Measurements from ENCODE around the gene NME4.
"Not testable (repeated sequence)": the region's sequence is repeated elsewhere in the genome, so short reads cannot be mapped to it uniquely, and the experiment has no call there.

The NME4 gene

DNA sequence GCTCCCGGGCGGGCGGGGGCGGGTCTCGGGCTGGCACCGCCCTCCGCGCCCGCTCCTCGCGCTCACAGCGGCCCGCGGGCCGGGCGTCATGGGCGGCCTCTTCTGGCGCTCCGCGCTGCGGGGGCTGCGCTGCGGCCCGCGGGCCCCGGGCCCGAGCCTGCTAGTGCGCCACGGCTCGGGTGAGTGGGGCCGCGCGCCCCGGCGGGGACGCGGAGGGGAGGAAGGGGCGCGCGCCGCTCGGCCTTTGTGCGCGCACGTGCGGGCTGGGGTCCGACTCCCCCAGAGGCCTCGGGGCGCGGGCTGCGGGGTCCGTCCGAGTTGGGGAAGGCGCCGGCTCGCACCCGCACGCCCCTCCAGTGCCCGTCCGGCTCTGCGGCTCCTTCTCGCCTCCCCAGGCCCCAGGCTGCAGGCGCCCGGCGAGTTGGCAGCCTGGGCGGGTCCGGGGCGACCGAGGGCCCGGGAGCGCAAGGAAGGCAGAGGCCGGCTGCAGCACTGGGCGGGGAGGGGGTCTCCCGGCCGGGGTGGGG lies at the start of gene NME4:
Gene NME4 (plus strand): TSS at position 65 of the 527 bp plus-strand sequence. CDS start 24 bp downstream, at position 89.
- no peak for DNase-seq (ENCODE audit: low read depth in 2 of 3, low spot score in 1 of 3)

DNA sequence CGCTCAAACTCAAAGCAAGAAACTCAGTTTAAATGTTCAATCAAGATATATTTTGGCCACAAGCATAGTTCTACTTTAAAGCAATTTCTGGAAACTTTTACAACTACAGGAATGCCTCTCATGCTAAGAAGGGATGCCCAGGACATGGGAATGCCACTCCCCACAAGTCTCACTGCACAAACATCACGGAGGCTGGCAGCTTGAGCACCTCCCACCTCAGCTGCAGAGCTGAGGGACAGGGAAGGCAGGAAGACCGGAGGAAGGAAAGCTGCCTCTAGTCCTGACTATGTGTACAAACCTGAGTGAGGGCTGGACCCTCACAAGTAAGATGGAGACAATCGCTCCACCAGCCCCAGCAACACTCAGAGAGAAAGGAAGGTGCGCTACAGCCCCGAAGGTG lies 49.8 kb upstream of the NME4 start:
- DNase-seq (ENCODE audit: low read depth in 2 of 3, low spot score in 1 of 3) = no peak

DNA sequence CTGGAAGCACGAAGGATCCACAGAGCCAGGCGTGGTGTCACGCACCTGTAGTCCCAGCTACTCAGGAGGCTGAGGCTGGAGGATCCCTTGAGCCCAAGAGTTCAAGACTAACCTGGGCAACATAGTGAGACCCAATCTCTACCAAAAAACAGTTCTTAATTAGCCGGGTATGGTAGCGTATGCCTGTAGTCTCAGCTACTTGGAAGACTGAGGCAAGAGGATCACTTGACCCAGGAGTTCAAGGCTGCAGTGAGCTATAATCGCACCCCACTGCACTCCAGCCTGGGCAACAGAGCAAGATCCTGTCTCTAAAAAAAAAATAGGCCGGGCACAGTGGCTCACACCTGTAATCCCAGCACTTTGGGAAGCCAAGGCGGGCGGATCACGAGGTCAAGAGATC lies 48.5 kb upstream of the NME4 start:
- not testable (repeated sequence) for DNase-seq (ENCODE audit: low read depth in 2 of 3, low spot score in 1 of 3)

DNA sequence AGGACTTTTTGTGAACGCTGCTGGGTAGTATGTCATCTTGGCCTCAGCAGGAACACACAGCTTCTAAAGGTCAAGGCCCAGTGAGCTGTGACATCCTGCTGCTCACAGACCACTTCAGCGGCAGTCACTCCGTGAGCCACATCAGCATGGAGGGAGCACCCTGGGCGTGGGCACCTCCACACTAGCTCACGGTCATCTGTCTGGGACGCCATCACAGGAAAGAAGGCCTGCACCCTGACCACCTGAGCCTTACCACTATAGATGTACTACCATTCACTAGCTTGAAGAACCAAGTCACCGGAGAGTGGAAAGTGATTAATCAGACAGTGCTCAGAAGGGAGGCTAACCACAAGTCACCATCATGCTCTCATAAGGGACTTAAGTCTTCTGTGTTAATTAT lies 47.8 kb upstream of the NME4 start:
- DNase-seq (ENCODE audit: low read depth in 2 of 3, low spot score in 1 of 3) = no peak

DNA sequence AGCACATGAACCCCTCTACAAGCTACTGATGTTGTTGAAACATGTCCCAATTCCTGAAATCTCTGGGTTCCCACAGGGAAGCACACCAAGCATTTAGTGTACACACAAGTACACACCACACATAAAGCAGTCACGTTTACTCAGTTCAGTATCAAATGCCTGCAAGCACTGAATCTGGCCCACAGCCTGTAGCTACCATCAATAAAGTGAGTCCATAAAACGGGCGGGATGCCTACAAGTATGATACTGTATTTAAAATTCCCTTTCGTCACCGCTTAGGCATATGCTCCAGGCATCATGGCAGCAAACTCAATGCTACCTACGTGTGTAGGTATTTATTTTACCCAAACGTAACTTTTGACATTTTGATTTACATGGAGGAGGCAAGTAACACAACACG lies 46.8 kb upstream of the NME4 start:
- no peak for DNase-seq (ENCODE audit: low read depth in 2 of 3, low spot score in 1 of 3)

DNA sequence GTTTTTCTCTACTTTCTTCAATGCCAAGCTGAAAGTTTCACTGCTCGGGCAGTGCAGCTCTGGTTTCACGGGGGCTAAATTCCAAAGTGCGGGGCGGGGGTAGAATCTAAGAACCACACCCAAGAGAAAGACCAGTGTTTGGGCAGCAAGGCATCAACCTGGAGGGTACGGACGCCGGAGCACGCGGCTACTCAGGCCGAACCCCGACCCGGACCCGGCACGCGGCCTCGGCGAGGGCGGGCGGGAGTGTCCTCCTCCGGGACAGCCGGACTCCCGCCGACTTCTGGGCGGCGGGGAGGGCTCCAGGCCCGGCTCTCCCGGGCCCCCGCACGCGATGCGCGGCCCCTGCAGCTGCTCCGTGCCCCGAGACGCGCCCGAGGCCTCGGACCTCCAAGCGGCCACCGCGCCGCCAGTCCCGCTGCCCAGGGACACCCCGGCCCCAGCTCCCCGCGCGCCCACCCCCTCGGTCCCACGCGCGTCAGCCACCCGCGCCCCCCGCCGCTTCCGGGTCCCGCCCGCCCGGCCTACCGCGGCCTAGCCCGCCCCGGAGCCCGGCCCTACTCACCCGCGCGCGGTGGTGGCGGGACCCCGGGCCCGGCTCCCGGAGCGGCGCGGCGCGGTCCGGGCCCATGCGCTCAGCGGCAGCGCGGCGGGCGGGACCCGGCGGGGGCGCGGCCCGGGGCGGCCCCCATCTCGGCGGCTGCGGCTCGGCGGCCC lies 45.0 kb upstream of the NME4 start:
- no peak for DNase-seq (ENCODE audit: low read depth in 2 of 3, low spot score in 1 of 3)

DNA sequence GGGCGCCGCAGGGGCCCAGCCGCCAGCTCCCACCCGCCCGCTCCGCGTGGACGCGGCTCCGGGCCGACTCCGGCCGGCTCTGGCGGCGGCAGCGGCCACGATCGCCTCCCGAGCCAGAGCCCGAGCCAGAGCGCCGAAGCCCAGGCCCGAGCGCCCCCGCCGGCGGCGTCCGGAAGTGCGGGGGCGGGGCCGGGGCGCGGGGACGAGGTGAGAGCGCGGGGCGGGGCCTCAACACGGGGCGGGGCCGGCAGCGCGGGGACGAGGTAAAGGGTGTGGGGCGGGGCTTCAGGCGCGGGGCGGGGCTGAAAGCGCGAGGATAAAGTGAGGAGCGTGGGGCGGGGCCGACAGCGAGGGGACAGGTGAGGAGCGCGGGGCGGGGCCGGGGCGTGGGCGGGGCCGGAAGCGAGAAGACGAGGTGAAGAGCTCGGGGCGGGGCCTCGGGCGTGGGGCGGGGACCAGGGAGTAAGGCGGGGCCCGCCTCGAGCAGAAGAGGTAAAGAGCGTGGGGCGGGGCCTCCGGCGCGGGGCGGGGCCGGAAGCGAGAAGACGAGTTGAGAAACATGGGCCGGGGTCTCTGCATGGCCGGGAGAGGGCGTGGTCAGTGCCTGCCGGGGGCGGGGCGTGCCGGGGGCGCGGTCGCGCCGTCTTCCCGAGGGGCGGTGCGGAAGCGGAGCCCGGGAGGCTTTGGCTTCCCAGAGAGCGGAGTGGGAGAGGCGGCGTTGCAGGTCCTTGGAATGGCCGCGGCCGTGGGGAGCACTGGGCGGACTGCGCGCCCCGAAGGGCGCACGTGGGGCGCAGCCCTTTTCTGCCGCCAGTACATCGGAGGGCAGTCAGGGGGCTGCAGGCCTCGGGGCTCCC lies 44.2 kb upstream of the NME4 start, which contains the start of gene AXIN1:
Gene AXIN1 (minus strand): TSS at position 177 of the 857 bp plus-strand sequence. CDS start 5,698 bp downstream, outside the sequence.
- DNase-seq (ENCODE audit: low read depth in 2 of 3, low spot score in 1 of 3) = peak; percentile 100

DNA sequence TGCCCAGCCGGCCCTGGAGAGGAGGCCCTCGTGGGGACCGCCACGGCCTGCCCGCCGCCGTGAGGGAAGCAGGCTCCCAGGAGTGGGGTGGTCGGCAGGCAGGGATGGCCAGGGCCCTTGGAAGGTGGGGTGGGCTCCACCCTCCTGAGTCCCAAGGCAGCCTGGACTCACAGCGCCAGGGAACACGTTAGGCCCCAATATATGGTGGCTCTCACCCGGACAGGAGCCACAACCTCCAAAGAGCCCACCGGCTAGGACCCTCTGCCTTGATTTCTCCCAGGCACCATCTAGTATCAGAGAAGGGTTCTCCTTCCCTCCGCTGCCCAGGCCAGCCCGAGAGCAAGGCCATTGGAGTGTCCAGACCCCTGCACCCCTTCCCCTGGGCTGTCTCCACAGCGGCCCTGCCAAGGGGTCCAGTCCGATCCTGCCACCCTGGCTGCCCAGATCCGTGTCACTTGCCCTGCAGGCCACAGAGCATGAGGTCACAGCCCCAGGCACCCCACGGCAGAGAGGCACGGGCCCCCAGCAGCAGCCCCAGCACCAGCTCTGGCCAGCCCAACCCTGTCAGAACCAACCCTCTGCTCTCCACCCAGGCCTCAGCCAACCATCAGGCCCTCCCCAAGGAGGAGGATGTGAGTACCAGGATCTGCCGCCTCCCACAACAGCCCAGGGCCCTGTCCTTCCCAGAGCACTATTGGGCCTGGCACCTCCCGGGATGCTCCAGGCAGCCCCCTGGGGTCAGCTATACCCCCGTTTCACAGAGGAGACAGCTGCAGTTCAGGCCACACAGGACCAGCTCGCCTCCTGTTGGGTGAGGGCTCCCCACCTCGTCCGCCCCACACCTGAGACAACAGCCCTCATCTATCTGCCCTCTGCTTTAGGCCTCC lies 43.4 kb upstream of the NME4 start:
- DNase-seq (ENCODE audit: low read depth in 2 of 3, low spot score in 1 of 3) = no peak

DNA sequence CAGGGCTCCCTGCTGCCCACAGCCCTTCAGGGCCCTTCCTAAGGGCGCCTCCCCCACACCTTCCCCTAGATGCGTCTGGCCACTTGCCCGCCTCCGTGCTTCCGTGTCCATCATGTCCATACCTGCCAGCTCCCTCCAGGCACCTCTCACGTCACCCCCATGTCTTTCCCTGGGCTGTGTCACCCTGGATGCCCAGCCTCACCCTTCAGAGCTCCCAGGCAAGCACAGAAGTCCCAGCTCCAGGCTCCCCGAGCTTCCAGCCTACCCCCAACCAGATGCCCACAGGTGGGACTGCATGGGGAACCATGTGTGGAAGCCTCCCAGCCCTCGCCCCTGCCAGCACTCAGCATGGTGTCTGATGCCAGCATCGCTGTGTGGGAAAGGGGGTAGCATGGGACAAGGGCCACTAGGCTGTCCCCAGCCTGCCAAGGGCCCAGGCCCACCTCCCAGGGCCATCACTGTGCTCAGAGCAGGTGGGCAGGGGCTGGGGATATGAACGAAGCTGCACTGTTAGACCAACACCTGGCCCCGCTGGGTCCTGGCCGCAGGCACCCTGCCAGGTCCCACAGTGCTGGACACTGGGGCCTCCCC lies 42.6 kb upstream of the NME4 start:
- DNase-seq (ENCODE audit: low read depth in 2 of 3, low spot score in 1 of 3) = no peak

DNA sequence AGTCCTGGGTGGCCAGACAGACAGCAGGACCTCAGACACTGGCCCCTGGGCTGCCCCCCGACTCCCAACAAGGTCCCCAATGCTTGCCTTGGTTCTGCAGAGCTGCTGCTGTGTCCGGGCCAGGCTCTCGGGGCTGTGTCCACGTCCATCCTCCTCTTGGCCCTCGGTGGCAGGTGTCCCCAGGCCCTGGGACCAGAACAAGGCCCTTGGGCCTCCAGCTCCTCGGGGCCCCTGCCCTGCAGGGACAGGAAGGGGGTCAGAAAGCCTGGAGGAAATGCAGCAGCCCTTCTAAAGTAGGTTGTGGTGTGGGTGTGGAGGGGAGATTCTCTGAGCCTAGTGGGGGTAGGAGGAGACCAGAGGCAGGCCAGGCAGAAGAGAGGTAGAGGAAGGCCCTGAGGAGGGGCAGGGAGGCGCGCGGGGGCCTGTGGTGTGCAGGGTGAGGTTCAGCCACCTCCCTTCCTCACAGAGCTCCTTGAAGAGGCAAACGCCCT lies 42.0 kb upstream of the NME4 start:
- no peak for DNase-seq (ENCODE audit: low read depth in 2 of 3, low spot score in 1 of 3)

DNA sequence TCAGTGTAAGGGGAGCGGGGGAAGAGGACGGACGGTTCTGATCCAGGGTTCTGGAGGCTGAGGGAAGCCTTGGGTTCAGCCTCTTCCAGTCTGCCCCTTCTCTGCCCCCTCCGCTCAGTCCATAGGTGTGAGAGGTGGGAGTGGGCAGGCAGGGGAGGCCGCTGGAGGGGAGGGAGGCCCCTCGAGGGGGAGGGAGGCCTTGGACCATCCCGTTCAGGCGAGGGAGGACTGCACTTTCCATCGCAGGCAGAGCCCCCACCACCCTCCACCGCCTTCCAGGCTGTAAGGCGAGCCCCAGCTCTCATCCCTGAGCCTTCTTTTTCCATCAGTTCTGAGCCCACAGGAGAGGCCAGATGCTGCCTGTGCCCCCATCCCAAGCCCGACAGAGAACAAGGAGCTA lies 40.3 kb upstream of the NME4 start:
- DNase-seq (ENCODE audit: low read depth in 2 of 3, low spot score in 1 of 3) = no peak

DNA sequence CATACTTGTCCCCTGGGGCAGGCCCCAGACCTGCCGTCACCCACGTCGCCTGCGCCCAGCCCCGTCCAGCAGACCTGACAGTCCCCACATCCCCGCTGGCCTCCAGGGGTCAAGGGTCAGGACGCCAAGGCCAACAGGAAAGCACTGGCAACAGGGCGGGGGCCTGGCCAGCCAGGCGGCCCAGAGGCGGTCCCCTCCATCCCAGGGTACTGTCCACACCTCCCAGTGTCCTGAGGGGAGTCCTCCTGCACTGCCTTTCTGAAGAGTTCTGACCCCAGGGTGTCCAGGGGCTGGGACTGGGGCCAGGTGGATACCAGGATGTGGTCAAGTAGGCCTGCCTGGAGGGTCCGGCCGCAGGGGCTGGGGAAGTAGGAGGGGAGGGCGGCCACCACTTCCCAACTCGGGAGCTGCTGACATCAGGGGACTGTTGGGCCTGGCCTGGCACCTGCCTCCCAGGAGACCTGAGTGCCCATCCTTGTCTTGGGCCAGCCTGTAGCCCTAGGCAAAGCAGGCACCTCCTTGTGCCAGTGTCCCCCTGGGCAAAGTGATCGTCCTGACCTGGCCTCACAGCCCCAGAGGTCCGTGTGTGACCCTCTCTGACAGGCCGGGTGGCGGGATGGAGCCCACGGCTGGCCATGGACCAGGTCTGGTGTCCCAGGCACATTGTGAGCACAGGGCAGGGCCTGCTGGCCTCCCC lies 37.8 kb upstream of the NME4 start:
- no peak for DNase-seq (ENCODE audit: low read depth in 2 of 3, low spot score in 1 of 3)

DNA sequence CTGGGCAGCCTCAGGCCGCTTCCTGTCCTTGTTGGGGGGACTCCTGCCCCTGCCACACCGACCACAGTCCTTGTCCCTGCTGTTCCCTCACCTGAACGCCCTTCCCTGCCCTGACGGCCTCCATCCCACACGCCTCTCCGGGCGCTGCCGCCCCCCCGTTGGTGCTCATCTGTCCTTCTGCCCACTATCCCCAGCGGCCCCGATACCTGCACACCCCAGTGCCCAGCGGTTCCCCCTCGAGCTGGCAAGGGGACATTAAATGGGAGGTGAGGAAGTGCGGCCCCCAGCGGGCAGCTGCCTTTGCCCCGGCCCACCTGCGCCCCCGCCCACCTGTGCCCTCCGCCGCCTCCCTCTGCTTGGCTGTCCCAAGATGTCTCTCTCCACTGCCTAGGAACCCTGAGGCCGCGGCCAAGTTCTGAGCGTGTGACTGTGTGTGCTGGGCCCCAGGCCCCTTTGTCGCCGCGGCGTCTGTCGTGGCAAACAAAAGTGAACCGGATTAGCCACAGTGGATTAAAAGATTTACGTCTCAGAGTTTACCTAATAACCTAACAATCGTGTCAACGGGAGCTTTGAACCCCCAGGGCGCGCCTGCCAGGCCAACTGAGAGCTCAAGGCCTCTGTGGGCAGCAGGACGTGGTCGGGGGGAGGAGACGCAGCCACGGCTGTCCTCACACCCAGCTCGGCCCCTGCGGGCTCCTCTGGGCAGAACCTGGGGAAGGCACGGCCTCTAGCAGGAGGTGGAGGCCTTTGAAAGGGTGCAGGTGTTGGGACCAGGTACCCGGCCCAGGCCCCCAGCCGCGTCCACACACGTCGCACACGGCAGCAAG lies 36.9 kb upstream of the NME4 start:
- DNase-seq (ENCODE audit: low read depth in 2 of 3, low spot score in 1 of 3) = no peak

DNA sequence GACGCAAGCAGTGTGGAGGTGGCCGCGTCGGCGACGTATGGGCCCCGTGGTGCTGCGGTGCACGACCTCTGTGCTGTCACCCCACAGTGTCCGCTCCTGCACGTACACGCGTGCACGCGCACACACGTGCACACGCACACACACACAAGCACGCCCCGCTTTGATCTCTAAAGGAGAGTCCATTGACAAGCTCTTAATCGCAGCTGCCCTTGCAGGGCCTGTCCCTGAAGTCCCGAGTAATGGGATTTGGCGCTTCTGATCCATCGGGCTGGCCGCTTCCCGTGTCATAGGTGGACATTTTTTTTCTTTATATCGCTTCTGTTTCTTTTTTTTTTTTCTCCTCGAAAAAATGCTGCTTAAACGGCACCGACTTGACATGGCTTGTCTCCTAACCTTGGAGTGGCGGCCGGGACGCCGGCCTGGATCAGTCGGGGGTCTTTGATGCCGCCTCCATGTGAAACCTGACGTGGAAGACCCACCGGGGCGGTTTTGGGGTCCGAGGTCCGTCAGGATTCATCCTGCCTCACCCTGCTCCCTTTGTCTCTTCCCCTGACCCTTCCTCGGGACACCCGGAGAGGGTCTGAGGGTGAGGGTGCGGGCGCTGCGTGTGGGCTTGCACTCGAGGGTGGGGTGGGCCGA lies 36.2 kb upstream of the NME4 start:
- no peak for DNase-seq (ENCODE audit: low read depth in 2 of 3, low spot score in 1 of 3)

DNA sequence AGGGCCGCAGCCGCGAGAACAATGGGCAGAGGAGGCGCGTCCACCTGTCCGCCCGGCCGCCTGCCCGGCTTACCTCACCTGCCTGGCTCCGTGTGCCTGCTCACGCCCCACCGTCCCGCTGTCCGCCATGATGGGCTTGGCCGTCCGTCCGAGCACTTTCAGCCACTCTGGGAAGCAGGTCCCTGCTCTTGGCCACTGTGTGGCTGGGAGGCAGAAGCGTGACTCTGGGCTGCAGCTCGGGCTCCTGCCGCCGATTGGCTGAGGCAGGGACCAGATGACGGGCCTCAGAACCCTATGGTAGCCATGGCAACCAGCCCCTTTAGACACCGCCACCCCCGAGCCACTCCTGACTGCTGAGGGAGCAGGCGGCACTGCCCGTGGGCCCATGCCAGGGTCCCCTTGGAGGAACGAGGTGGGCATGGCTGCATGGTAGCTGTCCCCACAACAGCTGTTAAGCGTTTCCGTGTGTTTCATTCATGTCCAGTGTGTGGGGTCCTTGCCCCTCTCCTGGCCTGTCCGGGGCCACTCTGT lies 35.6 kb upstream of the NME4 start:
- DNase-seq (ENCODE audit: low read depth in 2 of 3, low spot score in 1 of 3) = no peak

DNA sequence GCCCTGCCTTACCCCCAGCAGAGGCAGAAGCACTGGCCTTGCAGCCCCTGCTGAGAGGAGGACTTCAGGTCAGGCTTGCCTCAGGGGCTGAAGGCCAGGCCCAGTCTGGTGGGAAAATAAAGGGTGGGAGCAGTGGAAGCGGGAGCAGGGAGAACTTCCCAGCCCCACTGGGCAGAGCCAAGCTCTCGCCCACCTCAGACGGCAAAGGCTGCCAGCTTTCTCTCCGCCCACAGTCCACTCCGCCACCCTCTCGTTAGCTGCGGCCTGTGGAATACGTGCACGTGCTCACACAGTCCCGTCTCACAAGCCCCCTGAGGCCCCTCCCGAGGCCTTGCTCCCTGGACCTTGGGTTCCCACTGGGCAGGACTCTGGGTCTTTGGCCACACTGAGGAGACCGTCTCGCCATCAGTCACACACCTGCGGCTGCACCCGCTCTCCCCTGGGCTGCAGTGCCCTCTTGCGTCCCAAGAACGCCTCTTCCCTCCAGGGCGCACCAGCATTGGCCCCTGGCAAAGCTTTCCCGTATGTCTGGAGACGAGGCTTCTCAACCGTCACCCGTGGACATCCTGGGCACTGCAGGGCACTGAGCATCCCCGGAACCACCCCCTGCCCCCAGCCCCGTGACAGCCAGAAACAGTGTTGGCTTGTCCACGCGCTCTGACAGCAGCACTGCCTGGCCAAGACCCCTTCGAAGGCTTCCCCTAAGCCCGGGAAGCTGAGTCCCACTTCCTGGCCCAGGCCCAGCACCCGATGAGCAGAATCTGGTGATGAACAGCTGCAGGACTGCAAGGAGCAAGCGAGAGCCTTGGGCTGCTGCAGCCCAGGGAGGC lies 34.9 kb upstream of the NME4 start:
- peak; percentile 50 to 63 (median 60) for DNase-seq (ENCODE audit: low read depth in 2 of 3, low spot score in 1 of 3)

DNA sequence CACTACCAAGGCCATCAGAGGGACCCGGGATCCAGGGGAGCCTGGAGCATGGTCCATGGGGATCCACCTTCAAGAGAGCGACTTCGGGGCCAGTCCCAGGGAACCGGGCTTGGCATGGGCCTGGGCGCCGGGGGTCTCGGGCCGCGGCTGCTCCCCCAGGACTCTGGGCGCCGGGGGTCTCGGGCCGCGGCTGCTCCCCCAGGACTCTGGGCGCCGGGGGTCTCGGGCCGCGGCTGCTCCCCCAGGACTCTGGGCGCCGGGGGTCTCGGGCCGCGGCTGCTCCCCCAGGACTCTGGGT lies 34.3 kb upstream of the NME4 start:
- not testable (repeated sequence) for DNase-seq (ENCODE audit: low read depth in 2 of 3, low spot score in 1 of 3)
